ENCODE data around the gene PPP6R1.

- TF ChIP-seq EZH2phosphoT487 (IDR thresholded peaks at IDR 0.05; ENCODE audit: borderline replicate concordance, low read depth, low read length) (no peak), CTCF (conservative IDR thresholded peaks at IDR 0.05; ENCODE audit: low read length) (no peak)
These were observed 30.3 kb downstream of the PPP6R1 start, which contains the start of gene TMEM86B for GRCh38 chr19:55228403-55229031.

All from OCI-LY7 (cell line).